ENCODE results near the gene GALNT3. TPM values are rescaled to one million over a fixed set of nuclear protein-coding genes. Genes with fewer than 3 reads are reported as not detected.

Gene GALNT3
- total and polyA plus RNA-seq, 7 donors, result 0.16 to 33.5 (median 1.1) TPM

GRCh38 chr2:165827016-165827920 is 33.2 kb upstream of the GALNT3 start:
- no peaks in the 10 kb centered on the region for H3K36me3 ChIP-seq
- H3K27me3 ChIP-seq, result no peaks in the 10 kb centered on the region
- H3K9me3 ChIP-seq, result no peaks in the 10 kb centered on the region
- DNase-seq, result no peak
- no peaks in the 10 kb centered on the region for H3K4me1 ChIP-seq
- no peak overlapping the region for H3K4me3 ChIP-seq
- WGBS, 2 donors, result 30 to 68% methylated on average over 3 of the region's 3 CpGs
- no peak overlapping the region for H3K27ac ChIP-seq
- TF ChIP-seq EP300 (IDR thresholded peaks at IDR 0.05) (no peak), CTCF (IDR thresholded peaks at IDR 0.05) (no peak)
- intact Hi-C loops (cut with DNase I), result no loop called here

GRCh38 chr2:165825041-165825440 is 31.0 kb upstream of the GALNT3 start:
- Histone ChIP-seq H3K9me3 (no peaks in the 10 kb centered on the region), H3K4me1 (no peaks in the 10 kb centered on the region), H3K27me3 (no peaks in the 10 kb centered on the region), H3K36me3 (no peaks in the 10 kb centered on the region), H3K4me3 (no peak overlapping the region), H3K27ac (no peak overlapping the region)
- TF ChIP-seq EP300 (IDR thresholded peaks at IDR 0.05), result no peak
- no peak for TF ChIP-seq POLR2AphosphoS5 (IDR thresholded peaks at IDR 0.05)
- TF ChIP-seq POLR2A (IDR thresholded peaks at IDR 0.05), result no peak
- no peak for TF ChIP-seq CTCF (IDR thresholded peaks at IDR 0.05)
- WGBS, 2 donors, result 32 to 64% methylated on average over 2 of the region's 2 CpGs
- intact Hi-C loops (cut with DNase I), result no loop called here
- no peak for DNase-seq

- Histone ChIP-seq H3K36me3 (no peaks in the 10 kb centered on the region), H3K4me3 (no peak overlapping the region), H3K4me1 (no peaks in the 10 kb centered on the region), H3K27me3 (no peaks in the 10 kb centered on the region), H3K9me3 (no peaks in the 10 kb centered on the region), H3K27ac (no peak overlapping the region)
- no peak for DNase-seq
- intact Hi-C loops (cut with DNase I), result no loop called here
- TF ChIP-seq POLR2AphosphoS5 (IDR thresholded peaks at IDR 0.05) (no peak), POLR2A (IDR thresholded peaks at IDR 0.05) (no peak), EP300 (IDR thresholded peaks at IDR 0.05) (no peak), CTCF (IDR thresholded peaks at IDR 0.05) (no peak)
- 82 to 83% methylated on average over 2 of the region's 2 CpGs for WGBS, 2 donors
Measured at GRCh38 chr2:165820296-165820695, 26.2 kb upstream of the GALNT3 start.

- Histone ChIP-seq H3K27ac (no peak overlapping the region), H3K9me3 (no peaks in the 10 kb centered on the region), H3K4me1 (no peaks in the 10 kb centered on the region), H3K36me3 (no peaks in the 10 kb centered on the region), H3K4me3 (no peak overlapping the region), H3K27me3 (no peaks in the 10 kb centered on the region)
- WGBS, 2 donors, result 72 to 94% methylated on average over 1 of the region's 1 CpG
- no peak for DNase-seq
- TF ChIP-seq POLR2AphosphoS5 (IDR thresholded peaks at IDR 0.05), result no peak
- TF ChIP-seq POLR2A (IDR thresholded peaks at IDR 0.05), result no peak
- no peak for TF ChIP-seq EP300 (IDR thresholded peaks at IDR 0.05)
- TF ChIP-seq CTCF (IDR thresholded peaks at IDR 0.05), result no peak
- intact Hi-C loops (cut with DNase I), result no loop called here
Measured at GRCh38 chr2:165818920-165819319, 24.9 kb upstream of the GALNT3 start.

All from sigmoid colon (tissue), 7 donors.